Measurements from ENCODE around the gene BACH2.

The BACH2 gene

GRCh38 chr6:90093558-90094073 lies 203.0 kb downstream of the BACH2 start:
- Histone ChIP-seq H3K4me3 (replicated peaks; ENCODE audit: insufficient read depth, low read length) (no peak overlapping the region), H3K27me3 (ENCODE audit: insufficient read depth, poor library complexity, severe bottlenecking) (no peaks in the 10 kb centered on the region), H3K27ac (replicated peaks) (no peak overlapping the region)
- DNase-seq (ENCODE audit: low read depth in 1 of 2, low spot score in 1 of 2): no peak
- no peak for TF ChIP-seq SPI1 (IDR thresholded peaks at IDR 0.05; ENCODE audit: borderline replicate concordance, low read depth)
- no peak for TF ChIP-seq GABPA (IDR thresholded peaks at IDR 0.05; ENCODE audit: low read depth)
- TF ChIP-seq POLR2AphosphoS5 (IDR thresholded peaks at IDR 0.05; ENCODE audit: low read depth): no peak
- no peak for TF ChIP-seq REST (IDR thresholded peaks at IDR 0.05; ENCODE audit: insufficient replicate concordance, low read depth)
- TF ChIP-seq CTCF (IDR thresholded peaks at IDR 0.05; ENCODE audit: insufficient read depth, low read length): no peak

- no peak for TF ChIP-seq CTCF (IDR thresholded peaks at IDR 0.05; ENCODE audit: insufficient read depth, low read length)
- no peak for TF ChIP-seq REST (IDR thresholded peaks at IDR 0.05; ENCODE audit: insufficient replicate concordance, low read depth)
- no peak for TF ChIP-seq POLR2AphosphoS5 (IDR thresholded peaks at IDR 0.05; ENCODE audit: low read depth)
- no peak for TF ChIP-seq SPI1 (IDR thresholded peaks at IDR 0.05; ENCODE audit: borderline replicate concordance, low read depth)
- no peak for TF ChIP-seq GABPA (IDR thresholded peaks at IDR 0.05; ENCODE audit: low read depth)
- no peak for DNase-seq (ENCODE audit: low read depth in 1 of 2, low spot score in 1 of 2)
- Histone ChIP-seq H3K27ac (replicated peaks) (no peak overlapping the region), H3K4me3 (replicated peaks; ENCODE audit: insufficient read depth, low read length) (no peak overlapping the region), H3K27me3 (ENCODE audit: insufficient read depth, poor library complexity, severe bottlenecking) (no peaks in the 10 kb centered on the region)
Observed at GRCh38 chr6:90090866-90091265, 205.8 kb downstream of the BACH2 start.

GRCh38 chr6:90088009-90088408 lies 208.6 kb downstream of the BACH2 start:
- no peaks in the 10 kb centered on the region for H3K27me3 ChIP-seq (ENCODE audit: insufficient read depth, poor library complexity, severe bottlenecking)
- DNase-seq (ENCODE audit: low read depth in 1 of 2, low spot score in 1 of 2): no peak

More at GRCh38 chr6:90088009-90088408, 208.6 kb downstream of the BACH2 start:
- TF ChIP-seq SPI1 (IDR thresholded peaks at IDR 0.05; ENCODE audit: borderline replicate concordance, low read depth): no peak
- no peak for TF ChIP-seq POLR2AphosphoS5 (IDR thresholded peaks at IDR 0.05; ENCODE audit: low read depth)
- TF ChIP-seq CTCF (IDR thresholded peaks at IDR 0.05; ENCODE audit: insufficient read depth, low read length): no peak
- TF ChIP-seq GABPA (IDR thresholded peaks at IDR 0.05; ENCODE audit: low read depth): no peak
- TF ChIP-seq REST (IDR thresholded peaks at IDR 0.05; ENCODE audit: insufficient replicate concordance, low read depth): no peak
- Histone ChIP-seq H3K4me3 (replicated peaks; ENCODE audit: insufficient read depth, low read length) (no peak overlapping the region), H3K27ac (replicated peaks) (no peak overlapping the region)
